Choroid plexus epithelial cell (primary cell): ENCODE data around the gene EXOC4.
A peak's percentile ranks its signal among the peaks of the same experiment; 100 is the strongest.

Experiments used
- DNase-seq: peaks from one replicate; pipeline ENCODE4 v3.0.0-alpha.2; 2010; ENCODE audit warnings: low read depth
- H3K4me3 ChIP-seq: 2 replicates; pipeline ENCODE4 v1.5.1; 2011; ENCODE audit warnings: low read depth, mild to moderate bottlenecking, control low read depth, low read length, moderate library complexity
- TF ChIP-seq, protein P1 (sequence below): conservative IDR thresholded peaks from 2 replicates; pipeline ENCODE4 v1.5.1; 2011; ENCODE audit warnings: low read depth, mild to moderate bottlenecking, control low read depth, inconsistent platforms, low read length, moderate library complexity

Gene EXOC4

GRCh38 chr7:133352430-133352829 lies 99.6 kb downstream of the EXOC4 start:
- DNase-seq: no peak
- H3K4me3 ChIP-seq: no peak overlapping the region
- TF ChIP-seq, protein P1, sequence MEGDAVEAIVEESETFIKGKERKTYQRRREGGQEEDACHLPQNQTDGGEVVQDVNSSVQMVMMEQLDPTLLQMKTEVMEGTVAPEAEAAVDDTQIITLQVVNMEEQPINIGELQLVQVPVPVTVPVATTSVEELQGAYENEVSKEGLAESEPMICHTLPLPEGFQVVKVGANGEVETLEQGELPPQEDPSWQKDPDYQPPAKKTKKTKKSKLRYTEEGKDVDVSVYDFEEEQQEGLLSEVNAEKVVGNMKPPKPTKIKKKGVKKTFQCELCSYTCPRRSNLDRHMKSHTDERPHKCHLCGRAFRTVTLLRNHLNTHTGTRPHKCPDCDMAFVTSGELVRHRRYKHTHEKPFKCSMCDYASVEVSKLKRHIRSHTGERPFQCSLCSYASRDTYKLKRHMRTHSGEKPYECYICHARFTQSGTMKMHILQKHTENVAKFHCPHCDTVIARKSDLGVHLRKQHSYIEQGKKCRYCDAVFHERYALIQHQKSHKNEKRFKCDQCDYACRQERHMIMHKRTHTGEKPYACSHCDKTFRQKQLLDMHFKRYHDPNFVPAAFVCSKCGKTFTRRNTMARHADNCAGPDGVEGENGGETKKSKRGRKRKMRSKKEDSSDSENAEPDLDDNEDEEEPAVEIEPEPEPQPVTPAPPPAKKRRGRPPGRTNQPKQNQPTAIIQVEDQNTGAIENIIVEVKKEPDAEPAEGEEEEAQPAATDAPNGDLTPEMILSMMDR: no peak

DNA sequence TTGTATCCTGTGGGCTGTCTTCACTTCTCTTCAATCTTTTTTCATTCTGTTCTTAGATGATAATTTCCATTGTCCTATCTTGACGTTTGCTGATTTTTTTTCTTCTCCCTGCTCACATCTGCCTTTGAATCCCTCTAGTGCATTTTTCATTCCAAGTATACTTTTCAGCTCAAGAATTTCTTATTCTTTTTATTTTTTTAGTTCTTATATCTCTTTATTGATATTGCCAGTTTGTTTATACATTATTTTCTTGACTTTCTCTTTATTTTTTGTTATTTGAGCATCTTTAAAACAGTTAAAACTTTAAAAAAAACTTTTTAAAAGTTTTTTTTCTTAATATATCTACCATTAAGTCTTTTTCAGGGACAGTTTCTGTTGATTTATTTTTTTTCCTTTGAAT lies 100.9 kb downstream of the EXOC4 start:
- H3K4me3 ChIP-seq: no peak overlapping the region
- no peak for DNase-seq

DNA sequence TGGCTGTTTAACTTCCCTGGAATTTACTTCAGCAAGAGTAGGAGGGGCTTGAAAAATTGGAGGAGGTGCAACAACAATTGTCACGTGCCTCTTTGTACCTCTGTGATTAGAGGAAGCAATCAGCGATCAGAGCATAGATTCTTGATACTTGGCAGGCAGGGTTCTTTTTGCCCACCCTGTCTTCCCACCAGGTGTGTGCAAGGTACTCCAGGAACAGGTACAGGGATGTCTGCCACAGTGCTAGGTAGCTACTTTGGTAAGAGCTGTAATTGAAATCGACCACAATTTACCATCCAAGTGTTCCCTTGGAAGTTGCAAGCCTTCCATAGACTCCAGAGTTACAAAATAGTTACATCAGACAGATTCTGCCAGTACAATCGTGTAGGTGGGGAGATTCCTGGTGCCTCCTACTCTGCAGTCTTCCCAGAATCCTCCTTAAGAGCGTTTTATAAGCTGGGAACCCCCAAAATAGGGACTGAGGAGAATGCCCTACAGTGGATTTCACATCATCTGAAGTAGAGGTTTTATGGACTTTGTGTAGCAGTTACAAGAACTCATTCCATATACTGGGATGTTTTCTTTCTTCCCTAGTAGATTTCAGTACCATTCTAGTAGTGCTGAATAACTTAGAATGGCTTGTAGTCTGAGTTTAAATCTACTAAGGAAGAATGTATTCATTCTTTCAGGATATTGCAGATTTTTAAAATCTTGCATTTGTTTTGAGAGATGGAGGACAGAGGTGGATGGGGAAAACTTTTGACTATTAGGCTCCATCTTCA lies 101.9 kb downstream of the EXOC4 start:
- H3K4me3 ChIP-seq: no peak overlapping the region
- DNase-seq: peak; percentile 71
- TF ChIP-seq, protein P1: no peak

More for the DNA sequence above, 100.9 kb downstream of the EXOC4 start:
- TF ChIP-seq, protein P1: no peak

DNA sequence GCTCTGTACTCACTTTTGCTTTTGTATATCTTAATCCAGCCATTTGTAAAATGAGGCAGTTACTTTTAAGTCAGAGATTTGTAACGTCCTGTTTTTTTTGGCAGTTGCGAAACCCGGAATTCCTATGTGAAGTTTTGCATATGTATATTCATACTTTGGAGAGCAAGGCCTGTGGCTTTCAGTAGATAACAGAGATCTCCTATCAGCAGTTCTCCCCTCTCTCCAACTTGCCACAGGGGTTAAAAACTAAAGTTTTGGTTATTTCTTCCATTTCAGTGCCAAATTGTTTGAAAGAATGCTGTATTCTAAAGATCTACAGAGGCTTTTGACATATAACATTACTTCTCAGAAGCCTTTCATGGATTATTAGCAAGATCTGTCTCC lies 102.4 kb downstream of the EXOC4 start:
- DNase-seq: peak; percentile 89
- no peak overlapping the region for H3K4me3 ChIP-seq
- TF ChIP-seq, protein P1: no peak

DNA sequence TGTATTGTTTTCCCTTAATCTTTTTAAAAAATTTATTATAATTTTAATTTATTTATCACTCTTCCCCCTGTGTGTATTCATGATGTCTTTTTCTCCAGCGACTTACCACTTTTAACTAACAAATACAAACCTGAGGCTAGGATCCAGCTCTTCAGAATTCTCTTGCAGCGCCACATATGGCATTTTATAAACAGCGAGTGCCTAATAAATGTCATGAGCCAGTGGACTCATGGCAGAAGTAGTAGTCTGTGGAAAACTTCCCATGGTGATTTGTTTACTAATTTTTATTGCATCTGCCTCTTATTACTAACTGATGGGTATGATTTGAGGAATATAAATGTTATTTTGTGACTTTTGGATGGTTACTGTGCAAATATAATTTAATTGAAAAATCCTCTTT lies 102.9 kb downstream of the EXOC4 start:
- no peak overlapping the region for H3K4me3 ChIP-seq
- TF ChIP-seq, protein P1: no peak
- no peak for DNase-seq

DNA sequence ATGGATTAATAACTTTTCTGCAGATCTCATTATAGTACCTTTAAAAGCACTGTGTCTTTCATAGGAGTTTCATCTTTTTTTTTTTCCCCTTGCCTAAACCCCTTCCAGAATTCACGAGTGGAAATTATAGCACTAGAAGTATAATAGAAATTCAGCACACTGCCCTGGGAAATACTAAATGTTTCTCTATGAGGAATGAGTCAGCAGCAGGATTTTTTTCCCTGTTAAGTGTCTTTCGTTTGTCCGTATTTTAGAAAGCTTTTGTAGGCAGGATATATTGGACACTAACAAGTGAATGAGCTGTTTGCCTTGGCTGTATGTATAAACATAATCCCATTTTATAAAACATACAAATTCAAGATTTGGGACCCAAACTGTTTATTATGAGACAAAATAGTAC lies 105.8 kb downstream of the EXOC4 start:
- no peak overlapping the region for H3K4me3 ChIP-seq
- peak; percentile 65 for DNase-seq
- TF ChIP-seq, protein P1: no peak

DNA sequence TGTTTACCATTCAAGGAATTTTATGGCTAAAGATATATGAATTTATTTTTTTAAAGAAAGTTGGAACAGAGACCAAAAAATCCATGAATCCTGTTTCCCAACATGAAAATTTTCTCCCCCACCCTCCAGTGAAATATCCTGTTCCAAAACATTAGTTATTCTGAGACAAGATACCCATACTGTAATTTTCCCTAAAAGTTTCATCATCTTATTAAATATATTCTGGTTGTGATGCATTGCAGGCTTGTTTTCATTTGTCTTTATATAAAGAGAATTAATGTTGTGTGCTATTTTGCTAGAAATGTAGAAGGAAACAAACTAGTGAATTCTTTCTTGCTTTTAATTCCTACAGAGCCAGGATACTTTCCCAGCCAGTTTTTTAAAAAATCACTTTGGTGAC lies 106.6 kb downstream of the EXOC4 start:
- H3K4me3 ChIP-seq: no peak overlapping the region
- no peak for DNase-seq
- TF ChIP-seq, protein P1: no peak
